GM19438 (cell line): Measurements from ENCODE around the gene TMEM236.

ENCODE experiments used
- ATAC-seq: cut with Tn5 transposase; IDR thresholded peaks from one replicate; pipeline ENCODE4 v1.9.1; 2021; ENCODE audit warnings: low read depth; ENCODE audit not compliant: unreplicated experiment

Gene TMEM236

DNA sequence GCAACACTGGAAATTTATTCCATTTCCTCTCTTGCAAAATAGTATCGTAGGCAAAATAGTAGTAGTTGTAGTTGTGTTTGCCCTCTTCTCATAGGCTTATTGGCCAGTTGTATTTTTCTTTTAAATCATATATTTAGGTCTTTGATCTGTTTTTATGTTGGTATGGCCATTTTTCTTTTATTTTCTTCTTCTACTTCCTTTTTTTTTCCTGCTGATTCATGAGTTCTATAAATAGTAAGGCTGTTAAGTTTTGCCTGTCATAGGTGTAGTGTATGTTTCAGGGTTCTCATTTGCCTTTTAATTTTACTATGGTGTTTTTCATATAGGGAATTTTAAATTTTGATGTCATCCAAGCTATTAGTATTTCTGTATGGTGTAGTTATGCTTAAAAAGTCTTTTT is 31.8 kb downstream of the TMEM236 start:
- no peak for ATAC-seq

DNA sequence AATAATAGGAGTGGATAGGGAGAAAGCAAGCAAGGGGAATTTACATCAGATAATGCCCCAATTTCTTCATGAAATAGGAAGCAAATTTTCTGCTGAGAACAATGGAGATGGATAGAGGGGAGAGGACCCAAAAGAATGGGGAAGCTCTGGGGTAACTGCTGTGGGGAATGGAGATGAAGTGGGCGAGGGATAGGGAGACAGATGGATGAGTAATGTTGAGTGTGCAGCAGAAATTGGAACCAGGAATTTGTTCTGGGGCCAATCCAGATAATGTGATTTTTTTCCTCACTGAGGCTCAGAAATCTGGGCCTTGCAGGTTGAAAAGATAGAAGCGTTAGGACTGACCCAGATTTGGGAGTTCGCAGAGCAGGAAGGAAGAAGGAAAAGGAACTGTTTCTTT is 32.7 kb downstream of the TMEM236 start:
- no peak for ATAC-seq

DNA sequence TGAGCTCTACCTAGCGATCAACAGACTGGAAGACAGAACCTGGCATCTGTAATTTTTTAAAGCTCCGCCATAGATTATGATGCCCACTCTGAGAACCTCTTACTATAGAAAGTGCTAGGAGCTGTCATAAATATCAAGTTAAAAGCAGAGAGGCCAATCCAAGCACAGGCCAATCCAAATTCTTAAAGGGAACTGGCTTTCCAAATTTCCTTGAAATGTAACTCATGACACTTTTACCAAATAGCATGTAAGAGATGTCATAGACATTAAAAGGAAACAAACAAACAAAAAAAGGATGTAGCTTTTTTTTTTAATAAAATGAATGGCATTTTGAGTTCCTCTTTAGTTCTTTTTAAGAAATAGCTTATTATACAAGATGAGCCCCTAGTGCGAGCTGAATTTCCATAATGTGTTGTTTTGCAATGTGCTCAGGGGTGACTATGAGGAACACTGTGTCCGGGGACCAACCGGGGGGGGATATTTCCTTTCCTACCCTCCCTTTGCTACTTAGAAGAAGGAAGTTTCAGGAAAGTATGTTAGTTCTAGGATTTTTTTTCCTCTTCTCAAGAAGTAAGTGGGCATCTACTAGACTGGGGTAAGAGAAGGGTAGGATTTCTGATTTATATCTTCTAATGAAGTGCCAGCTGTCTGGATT is 33.4 kb downstream of the TMEM236 start:
- no peak for ATAC-seq

DNA sequence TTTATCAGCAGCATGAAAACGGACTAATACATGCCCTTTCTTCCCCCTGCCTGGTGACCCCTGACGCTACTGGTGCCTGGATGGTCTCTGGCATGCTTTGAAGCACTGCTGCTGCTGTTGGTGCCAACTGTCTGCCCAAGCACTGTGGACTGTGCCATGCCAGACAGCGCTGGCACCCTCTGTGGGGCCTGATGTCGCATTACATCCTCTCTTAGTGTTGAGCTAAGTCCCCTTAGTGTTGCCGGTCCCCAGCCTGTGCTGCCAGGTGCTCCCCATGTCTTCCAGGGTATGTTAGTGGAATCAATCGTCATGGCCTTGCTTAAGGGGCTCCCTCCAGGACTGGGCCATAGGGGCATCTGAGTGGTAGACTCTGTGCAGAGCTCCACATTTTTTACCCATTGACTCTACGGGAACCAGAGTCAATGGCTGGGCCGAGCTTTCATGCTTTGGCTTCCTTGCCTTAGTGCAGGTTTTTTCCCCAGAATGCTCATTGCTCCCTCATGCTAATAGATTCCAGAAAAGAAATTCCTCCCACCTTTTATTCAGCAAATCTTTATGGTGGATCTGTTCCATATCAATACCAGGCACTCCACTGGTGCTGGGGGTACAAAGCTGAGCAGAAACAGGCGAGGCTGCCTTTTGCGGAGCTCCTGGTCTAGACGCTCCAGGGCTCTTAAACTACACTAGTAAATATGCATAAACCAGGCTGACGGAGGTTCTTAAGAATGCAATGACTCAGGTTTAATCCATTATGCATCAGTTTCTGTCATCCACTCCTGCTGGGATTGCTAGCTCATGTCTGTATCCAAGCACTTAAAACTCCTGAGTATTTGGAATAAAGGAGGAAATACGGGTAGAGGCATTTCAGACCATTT is 35.3 kb downstream of the TMEM236 start:
- ATAC-seq = no peak

DNA sequence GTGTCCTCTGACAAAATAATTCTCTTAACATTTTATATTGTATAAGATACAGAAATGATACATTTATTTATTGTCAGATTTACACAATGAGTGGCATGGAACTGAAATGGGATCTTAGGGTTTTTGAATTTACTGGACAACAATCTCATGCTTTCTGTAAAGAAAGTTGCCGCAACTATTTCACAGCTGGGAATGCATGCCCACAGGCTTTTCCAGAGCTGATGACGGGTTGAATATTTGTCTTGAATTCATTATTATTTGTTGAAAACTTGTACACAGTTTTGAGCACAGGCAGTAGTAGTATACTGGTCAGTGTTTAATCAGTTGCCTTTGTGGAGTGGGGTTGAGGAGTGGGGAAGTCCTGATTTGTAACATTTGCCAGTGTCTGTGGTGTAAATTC is 36.6 kb downstream of the TMEM236 start:
- no peak for ATAC-seq

DNA sequence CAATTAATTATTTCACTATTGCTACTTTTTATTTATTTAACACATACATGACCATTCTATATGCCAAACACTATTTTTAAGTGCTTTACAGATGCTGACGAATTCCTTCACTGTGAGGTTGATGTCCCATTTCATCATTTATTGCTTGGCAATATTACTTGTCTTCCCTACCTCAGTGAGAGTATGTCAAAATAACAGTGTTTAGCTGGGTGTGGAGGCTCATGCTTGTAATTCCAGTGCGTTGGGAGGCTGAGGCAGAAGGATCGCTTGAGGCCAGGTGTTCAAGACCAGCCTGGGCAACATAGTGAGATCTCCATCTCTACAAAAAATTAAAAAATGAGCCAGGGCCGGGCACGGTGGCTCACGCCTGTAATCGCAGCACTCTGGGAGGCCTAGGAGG is 37.4 kb downstream of the TMEM236 start:
- ATAC-seq = no peak

DNA sequence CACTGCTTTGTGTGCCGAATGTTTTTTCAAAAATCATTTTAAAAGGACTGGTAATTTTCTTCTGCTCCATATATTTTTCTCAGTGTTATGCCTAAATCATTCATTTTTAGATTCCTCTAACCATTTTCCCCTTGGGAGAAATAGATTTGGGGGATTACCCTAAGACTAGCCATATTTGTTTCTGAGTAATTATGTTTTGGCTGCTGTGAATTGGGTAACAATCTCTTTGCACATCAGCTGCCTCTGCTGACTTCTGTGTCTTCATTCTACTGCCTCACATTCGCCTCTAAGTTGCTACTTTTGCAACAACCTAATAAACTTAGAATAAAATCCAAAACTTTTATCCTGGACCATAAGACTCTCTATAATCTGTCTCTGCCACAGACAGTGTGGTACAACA is 38.6 kb downstream of the TMEM236 start:
- ATAC-seq = no peak

DNA sequence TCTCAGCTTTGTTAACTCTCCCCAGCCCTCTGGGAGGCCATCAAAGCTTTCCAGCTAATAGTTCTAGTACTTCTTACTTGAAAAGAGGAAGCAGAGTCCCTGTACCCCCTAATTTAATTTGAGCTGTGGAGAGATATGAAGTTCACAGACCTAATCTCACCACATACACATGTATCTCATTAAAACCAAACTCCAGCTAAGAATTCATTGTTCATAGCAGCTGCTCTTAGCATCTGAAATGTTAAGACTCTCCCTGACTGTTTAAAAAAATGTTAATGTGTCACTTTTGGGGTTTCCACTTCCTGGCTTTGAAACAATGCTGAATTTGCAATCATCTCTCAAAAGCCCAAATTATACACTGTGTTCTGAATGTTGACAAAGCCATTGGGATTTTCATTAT is 41.0 kb downstream of the TMEM236 start:
- ATAC-seq = peak; percentile 74

DNA sequence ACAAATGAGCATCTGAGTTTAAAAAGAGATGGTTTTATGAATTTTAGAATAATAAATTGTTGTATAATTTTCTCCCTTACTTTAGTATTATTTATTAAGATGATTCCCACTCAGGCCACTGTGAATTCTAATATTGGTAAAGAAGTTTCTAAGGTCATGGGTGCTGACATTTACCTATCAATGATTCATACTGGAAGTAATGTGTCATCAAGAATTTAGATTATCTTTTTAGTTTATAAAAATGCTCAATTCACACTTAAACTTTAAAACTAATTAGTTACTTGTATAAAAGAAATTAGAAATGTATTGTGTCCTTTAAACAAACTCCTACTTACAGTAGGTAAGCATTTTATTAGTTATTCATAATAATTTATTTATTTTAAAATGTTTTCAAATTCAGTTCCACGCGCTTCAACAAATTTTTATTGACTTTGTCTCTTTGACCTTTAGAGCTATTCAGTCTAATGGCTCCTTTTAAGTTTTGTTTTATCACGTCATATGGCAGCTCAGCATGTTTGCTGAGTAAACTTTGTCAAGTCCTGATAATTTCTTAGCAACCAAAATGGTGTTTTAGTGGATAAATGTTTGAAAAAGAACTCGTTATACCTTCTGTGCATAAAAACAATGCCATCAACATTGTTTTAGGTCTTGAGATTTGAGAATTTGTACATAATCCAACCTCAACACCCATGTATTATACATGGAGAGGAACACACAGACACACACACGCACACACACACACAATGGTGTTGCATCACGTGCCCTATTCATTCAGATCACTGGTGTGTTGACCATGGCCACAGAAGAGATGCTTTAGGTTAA is 42.0 kb downstream of the TMEM236 start:
- no peak for ATAC-seq

DNA sequence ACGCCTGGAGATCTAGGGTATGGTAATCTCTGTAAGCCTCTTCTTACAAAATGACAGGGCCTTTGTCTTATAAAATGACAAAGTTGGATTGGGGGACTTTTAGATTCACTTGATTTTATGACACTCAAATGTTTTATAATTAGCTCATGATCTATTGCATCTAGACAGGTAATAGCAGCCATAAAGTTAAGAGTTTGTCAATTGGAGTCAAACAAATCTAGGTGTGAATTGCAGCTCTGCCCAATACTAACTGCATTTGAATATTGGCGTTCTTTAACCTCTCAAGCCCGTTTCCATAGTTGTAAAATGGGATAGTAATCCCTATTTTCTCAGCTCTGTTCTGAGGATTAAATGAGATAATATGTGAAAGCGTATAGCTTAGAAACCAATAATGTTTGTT is 43.1 kb downstream of the TMEM236 start:
- ATAC-seq = no peak

DNA sequence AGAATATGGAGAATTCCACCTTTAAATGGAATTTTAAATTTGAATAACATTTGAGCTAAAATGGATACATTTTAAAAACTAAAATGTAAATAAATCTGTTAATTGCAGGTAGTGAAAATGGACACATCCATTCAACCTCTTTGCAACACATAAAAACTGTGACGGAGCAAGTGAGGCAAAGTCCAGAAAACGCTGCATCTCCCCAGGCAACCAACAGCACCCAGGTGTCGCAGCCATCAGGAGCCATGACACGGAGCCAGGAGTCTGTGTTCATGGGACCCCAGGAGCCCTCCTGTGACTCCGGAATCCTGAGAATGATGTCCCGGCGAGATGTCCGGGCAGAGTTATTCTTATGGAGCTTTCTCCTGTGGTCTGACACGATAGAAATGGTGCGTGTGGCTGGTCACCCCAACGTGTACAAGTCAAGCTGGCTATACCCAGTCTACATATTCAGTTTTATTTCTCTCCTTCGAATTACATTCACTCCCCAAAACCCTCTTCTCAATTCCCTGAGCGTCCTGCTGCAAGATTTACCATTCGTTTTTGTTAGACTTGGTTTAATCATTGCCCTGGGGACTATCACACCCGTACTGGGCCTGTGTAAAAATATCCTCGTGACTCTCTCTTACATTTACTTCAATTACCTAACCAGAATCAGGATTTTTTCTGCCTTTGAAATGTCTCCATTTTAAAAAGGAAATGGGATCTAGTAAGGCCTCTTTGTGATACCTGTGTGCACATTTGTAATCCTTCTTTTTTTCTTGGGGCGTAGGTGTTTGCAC is 44.0 kb downstream of the TMEM236 start:
- no peak for ATAC-seq

DNA sequence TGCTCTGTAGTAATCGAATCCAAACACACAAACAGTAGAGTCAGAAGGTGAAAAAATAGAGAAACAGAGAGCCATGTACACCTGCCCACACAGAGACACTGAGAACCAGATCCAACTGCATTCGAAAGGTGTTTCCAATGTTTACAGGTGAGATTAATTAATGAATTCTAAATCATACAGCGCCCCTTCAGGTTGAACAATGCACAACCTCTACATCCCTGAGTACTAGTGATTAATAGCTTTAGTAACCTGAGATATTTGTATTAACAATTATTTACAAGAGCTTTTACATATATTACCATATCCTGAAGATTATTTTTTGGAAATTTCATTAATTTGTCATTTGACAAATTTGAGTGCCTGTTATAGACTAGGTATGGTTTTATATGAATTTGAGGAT is 49.5 kb downstream of the TMEM236 start:
- ATAC-seq = no peak

DNA sequence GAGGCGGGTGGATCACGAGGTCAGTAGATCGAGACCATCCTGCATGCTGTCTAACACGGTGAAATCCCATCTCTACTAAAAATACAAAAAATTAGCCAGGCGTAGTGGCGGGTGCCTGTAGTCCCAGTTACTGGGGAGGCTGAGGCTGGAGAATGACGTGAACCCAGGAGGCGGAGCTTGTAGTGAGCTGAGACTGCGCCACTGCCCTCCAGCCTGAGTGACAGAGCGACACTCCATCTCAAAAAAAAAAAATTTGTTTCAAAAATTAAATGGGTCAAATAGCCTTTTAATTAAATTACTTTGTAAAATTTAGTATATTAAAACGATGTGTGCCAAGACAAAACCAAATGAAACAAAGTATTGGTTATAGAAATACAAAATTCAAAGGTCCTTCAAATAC is 50.3 kb downstream of the TMEM236 start:
- no peak for ATAC-seq

DNA sequence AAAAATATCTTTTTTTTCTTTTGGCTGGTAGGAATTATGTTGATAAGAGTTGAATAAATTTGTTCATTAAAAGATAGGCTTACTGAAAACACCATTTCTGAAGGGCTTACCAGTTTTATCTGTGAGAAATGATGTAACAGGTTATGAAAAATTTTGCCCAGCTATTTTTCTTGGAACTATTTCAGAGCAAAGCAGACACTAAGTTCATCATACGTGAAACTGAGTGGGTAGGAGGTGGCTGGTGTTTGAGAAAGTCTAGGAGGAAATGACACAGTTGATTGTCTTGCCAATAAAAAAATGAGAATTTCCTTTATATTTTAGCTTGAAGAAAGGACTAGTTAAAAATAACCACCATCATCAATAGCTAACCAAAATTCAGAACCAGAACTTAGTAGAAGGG is 51.0 kb downstream of the TMEM236 start:
- ATAC-seq = no peak

DNA sequence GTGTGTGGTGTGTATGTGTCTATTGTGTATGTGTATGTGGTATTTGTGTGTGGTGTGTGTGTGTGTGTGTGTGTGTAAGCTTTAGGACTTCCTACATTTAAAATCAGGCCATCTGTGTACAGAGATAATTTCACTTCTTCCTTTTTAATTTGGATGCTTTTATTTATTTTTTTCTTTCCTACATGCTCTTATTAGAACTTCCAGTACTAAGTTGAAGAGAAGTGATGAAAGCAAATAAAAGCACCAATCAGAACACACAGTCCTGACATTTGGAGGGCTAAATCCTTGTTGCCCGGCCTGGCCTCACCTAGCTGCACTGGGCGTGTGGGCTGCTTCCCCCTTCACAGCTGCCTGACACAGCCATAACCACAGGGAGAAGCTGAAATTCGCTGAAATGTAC is 53.3 kb downstream of the TMEM236 start:
- peak; percentile 21 for ATAC-seq

DNA sequence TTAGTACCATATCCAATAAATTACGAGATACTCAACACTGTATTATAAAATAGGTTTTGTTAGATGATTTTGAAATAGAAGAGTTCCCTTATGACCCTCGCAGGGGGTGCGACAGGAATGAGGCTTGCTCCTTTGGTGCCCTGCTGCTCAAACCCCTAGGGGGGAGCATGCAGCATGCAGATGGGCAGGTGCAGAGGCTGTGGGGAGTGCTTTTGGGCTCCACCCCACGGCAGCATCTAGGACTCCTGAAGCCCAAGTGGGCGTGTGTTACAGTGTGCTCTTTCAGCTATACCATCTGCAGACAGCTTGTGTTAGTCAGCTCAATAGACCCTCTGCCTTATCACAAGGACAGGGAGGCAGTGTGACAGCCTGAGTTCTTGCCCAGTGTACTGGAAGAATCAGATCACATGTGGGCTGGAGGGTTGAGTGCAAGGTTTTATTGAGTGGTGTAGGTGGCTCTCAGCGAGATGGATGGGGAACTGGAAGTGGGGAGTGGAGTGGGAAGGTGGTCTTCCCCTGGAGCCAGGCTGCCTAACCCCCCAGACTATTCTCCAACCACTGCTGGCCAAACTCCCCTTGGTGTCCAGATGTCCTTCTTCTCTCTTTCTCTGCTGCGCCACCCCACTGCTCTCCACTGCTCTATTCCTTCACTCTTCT is 54.0 kb downstream of the TMEM236 start:
- peak; percentile 83 for ATAC-seq

DNA sequence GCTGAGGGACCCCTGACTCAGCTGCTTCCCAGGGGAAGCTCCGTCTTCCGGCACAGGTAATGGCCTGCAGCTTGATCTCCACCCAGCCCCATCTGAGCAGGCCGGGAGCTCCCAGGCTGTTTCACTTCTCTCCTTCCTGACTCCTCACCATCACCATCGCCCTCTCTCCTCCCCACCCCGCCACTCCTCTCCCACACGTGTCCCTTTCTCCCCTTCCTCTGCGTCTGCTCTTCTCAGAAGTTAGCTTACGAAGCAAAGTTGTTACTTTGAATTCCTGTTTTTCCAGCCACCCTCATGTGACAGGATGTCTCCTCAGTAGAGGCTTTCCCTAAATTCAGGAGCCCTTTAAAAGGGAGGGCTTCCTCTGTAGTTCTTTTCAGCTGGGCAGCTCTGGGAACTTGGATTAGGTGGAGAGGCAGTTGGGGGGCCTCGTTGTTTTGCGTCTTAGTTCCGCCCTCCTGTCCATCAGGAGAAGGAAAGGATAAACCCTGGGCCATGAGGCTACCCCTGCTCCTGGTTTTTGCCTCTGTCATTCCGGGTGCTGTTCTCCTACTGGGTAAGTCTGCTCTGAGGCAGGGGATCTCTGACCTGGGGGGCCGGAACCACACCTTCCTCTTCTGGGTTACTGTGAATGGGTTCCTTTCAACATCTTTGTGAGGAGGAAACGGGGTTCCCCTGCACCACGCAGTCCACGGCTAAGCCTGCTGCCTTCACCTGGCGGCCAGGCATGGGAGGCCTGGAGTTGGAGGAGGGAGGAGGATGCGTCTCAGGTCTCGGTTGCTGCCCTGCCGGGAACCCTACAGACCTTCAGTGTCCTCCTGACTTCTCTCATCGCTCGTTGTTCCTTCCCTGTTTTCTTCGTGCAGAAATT is 57.2 kb downstream of the TMEM236 start, which contains the start of gene MRC1:
TSS of gene MRC1 (plus strand) at position 378 of the 871 bp plus-strand sequence. CDS start at position 496, 118 bp downstream.
- no peak for ATAC-seq

DNA sequence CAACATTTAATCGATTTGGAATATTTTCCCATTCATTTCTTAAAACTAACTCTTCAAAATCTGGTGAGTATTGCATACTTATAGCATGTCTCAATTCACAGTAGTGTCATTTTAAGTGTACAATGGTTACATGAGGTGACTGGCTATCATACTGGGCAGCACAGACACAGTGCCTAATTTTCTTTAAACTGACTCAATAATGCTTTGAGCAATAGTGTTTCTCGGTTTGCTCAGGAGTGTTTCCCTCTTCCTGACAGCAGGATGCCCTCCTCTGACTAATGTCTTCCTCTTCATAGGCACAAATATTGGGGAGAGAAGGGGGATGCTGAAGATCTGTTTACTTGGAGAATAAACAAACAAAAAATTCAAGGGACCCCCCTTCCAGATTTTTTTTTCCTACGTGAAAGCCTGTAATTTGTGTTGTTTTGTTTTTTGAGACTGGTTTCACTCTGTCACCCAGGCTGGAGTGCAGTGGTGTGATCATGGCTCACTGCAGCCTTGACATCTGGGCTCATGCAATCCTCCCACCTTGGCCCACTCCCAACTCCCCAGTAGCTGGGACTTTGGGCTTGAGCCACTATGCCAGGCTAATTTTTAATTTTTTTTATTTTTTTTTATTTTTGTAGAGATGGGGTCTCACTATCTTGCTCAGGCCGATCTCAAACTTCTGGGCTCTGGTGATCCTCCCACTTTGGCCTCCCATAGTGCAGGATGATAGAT is 59.3 kb downstream of the TMEM236 start:
- ATAC-seq = no peak
